ENCODE data around the gene SLC51B. TPM values are rescaled to one million over a fixed set of nuclear protein-coding genes. Genes with fewer than 3 reads are reported as not detected.
A peak's percentile ranks its signal among the peaks of the same experiment; 100 is the strongest.

The SLC51B gene
- total and polyA plus RNA-seq, 10 of the 15 experiments (the other 5 are each of a cell fraction or from before 2014, with no cell fraction given) = 0.05 to 0.17 (median 0.13) TPM; not detected in 7

DNA sequence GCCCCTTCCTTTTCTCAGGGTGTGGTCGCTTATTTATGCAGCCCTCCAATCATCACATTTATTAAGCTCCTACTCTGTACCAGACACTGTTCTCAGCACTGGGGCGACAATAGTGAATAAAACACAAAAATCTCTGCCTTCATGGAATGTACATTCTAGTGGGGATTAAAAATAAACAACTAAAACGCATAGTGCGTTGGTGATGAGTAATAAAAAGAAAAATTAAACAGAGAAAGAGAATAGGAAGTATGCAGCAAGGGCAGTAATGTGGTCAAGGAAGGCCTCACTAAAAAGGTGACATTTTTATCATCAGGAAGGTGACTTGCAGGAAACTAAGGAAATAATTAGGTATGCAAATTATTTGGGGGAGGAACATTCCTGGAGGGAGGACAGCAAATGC is 5.1 kb downstream of the SLC51B start:
- no peak for DNase-seq (ENCODE audit: low read depth, low spot score)
- 0% methylated on average over 4 of the region's 4 CpGs for WGBS (ENCODE audit: insufficient coverage, insufficient replicate concordance, low lambda C conversion rate, missing lambda C conversion rate)
- CTCF ChIA-PET = interaction anchor here (0.5 to 2.2 kb wide), 5 partner anchors 7 to 494 kb away, joined by 4 to 7 read pairs (median 4); no protein-coding TSS in a partner anchor

DNA sequence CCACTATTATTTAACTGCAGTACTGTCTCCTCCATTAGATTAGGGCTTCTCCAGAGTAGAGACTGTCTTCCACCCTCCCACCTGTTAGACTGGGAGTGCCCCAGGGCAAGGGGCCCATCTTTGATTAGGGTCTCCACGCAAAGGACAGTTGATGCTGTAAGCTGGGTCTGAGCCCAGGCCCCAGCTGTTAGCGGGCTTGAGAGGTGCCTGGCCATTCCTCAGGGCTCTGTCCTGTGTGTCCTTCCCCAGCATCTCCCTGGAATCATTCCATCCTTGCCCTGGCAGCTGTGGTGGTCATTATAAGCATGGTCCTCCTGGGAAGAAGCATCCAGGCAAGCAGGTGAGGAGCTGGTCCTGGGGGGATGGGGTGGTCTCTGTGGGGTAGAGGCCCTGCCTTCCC is 6.1 kb downstream of the SLC51B start:
- CTCF ChIA-PET = interaction anchor here (0.6 to 2.2 kb wide), 6 partner anchors 8 to 275 kb away, joined by 3 to 7 read pairs (median 4); no protein-coding TSS in a partner anchor
- Histone ChIP-seq H4K20me1 (ENCODE audit: control insufficient read depth, insufficient read depth) (no peaks in the 10 kb centered on the region), H3K4me3 (no peak overlapping the region), H2AFZ (ENCODE audit: control insufficient read depth, low read depth, low read length) (no peak overlapping the region), H3K36me3 (ENCODE audit: control insufficient read depth in 2 of 2, insufficient read depth in 2 of 2, low read length in 1 of 2) (no peaks in the 10 kb centered on the region), H3K4me1 (ENCODE audit: control insufficient read depth, insufficient read depth, low read length) (peaks cover 8% of the 10 kb centered on the region), H3K9ac (ENCODE audit: control insufficient read depth, insufficient read depth, low read length) (no peak overlapping the region), H3K9me3 (replicated peaks; ENCODE audit: control insufficient read depth, insufficient read depth, low read length) (no peaks in the 10 kb centered on the region), H3K4me2 (ENCODE audit: control insufficient read depth, insufficient read depth) (no peak overlapping the region), H3K79me2 (ENCODE audit: control insufficient read depth, insufficient read depth, low read length) (no peaks in the 10 kb centered on the region), H3K27me3 (replicated peaks in 1 of 2; ENCODE audit: control insufficient read depth in 2 of 2, insufficient read depth in 2 of 2, low read length in 1 of 2) (no peaks in the 10 kb centered on the region), H3K27ac (ENCODE audit: control insufficient read depth, insufficient read depth) (no peak overlapping the region)
- WGBS (ENCODE audit: insufficient coverage, insufficient replicate concordance, low lambda C conversion rate, missing lambda C conversion rate) = 85% methylated on average over 2 of the region's 2 CpGs
- POLR2A ChIA-PET = interaction anchor here (0.8 to 1.8 kb wide), 3 partner anchors 8 to 110 kb away, joined by 3 to 7 read pairs (median 5); no protein-coding TSS in a partner anchor
- SMC1A ChIA-PET (ENCODE audit: uncharacterized antibody, unreplicated experiment) = interaction anchor here (0.6 to 1.5 kb wide), 4 partner anchors 33 to 335 kb away, joined by 3 to 4 read pairs (median 4); no protein-coding TSS in a partner anchor
- no peak for FAIRE-seq
- RAD21 ChIA-PET (ENCODE audit: unreplicated experiment) = no interaction called here
- in situ Hi-C loops (cut with MboI) = no loop called here
- ATAC-seq = no peak
- DNase-seq (ENCODE audit: low read depth, low spot score) = no peak
- intact Hi-C loops (cut with micrococcal nuclease; ENCODE audit: unreplicated experiment) = loop anchor here (5.0 kb wide), 1 partner anchor 131 kb away; no protein-coding TSS in a partner anchor
- no TSS peak for BruUV-seq (replicated peaks)
- TF ChIP-seq EZH2 (IDR thresholded peaks at IDR 0.05; ENCODE audit: borderline replicate concordance, control insufficient read depth, low read depth, low read length) (no peak), HDGF (IDR thresholded peaks at IDR 0.05) (no peak), ASH2L (IDR thresholded peaks at IDR 0.05; ENCODE audit: borderline replicate concordance, low read depth) (no peak), RAD21 (IDR thresholded peaks at IDR 0.05; ENCODE audit: insufficient read depth, low read depth, low read length) (no peak), RUNX3 (IDR thresholded peaks at IDR 0.05; ENCODE audit: low read length) (no peak), CHD2 (IDR thresholded peaks at IDR 0.05; ENCODE audit: borderline replicate concordance, low read depth, low read length) (no peak), RBBP5 (conservative IDR thresholded peaks at IDR 0.05) (no peak), STAT1 (conservative IDR thresholded peaks at IDR 0.05) (no peak)
- TF ChIP-seq, protein P1, sequence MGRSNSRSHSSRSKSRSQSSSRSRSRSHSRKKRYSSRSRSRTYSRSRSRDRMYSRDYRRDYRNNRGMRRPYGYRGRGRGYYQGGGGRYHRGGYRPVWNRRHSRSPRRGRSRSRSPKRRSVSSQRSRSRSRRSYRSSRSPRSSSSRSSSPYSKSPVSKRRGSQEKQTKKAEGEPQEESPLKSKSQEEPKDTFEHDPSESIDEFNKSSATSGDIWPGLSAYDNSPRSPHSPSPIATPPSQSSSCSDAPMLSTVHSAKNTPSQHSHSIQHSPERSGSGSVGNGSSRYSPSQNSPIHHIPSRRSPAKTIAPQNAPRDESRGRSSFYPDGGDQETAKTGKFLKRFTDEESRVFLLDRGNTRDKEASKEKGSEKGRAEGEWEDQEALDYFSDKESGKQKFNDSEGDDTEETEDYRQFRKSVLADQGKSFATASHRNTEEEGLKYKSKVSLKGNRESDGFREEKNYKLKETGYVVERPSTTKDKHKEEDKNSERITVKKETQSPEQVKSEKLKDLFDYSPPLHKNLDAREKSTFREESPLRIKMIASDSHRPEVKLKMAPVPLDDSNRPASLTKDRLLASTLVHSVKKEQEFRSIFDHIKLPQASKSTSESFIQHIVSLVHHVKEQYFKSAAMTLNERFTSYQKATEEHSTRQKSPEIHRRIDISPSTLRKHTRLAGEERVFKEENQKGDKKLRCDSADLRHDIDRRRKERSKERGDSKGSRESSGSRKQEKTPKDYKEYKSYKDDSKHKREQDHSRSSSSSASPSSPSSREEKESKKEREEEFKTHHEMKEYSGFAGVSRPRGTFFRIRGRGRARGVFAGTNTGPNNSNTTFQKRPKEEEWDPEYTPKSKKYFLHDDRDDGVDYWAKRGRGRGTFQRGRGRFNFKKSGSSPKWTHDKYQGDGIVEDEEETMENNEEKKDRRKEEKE (IDR thresholded peaks at IDR 0.05) = no peak
- TF ChIP-seq, protein P2, sequence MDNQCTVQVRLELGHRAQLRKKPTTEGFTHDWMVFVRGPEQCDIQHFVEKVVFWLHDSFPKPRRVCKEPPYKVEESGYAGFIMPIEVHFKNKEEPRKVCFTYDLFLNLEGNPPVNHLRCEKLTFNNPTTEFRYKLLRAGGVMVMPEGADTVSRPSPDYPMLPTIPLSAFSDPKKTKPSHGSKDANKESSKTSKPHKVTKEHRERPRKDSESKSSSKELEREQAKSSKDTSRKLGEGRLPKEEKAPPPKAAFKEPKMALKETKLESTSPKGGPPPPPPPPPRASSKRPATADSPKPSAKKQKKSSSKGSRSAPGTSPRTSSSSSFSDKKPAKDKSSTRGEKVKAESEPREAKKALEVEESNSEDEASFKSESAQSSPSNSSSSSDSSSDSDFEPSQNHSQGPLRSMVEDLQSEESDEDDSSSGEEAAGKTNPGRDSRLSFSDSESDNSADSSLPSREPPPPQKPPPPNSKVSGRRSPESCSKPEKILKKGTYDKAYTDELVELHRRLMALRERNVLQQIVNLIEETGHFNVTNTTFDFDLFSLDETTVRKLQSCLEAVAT (IDR thresholded peaks at IDR 0.05) = no peak

More for the DNA sequence above, 5.1 kb downstream of the SLC51B start:
- TF ChIP-seq IKZF2 (IDR thresholded peaks at IDR 0.05) (peak; percentile 24 to 27; a peak in 2 of 4 replicates), HDGF (IDR thresholded peaks at IDR 0.05) (no peak), RUNX3 (IDR thresholded peaks at IDR 0.05; ENCODE audit: low read length) (peak; percentile 56), NR2C1 (IDR thresholded peaks at IDR 0.05) (no peak), TAF1 (IDR thresholded peaks at IDR 0.05; ENCODE audit: borderline replicate concordance, low read depth, low read length) (no peak), POU2F2 (IDR thresholded peaks at IDR 0.05; ENCODE audit: borderline replicate concordance, low read depth, low read length) (0 out of 3 replicates have a peak, but pooled peaks have one; percentile 6), IKZF1 (conservative IDR thresholded peaks at IDR 0.05) (0 out of 2 replicates have a peak, but pooled peaks have one; percentile 25), CBX3 (IDR thresholded peaks at IDR 0.05; ENCODE audit: borderline replicate concordance, low read depth) (no peak), ZNF207 (IDR thresholded peaks at IDR 0.05; ENCODE audit: borderline replicate concordance) (no peak)
- no peak overlapping the region for H3K9ac ChIP-seq (ENCODE audit: control insufficient read depth, insufficient read depth, low read length)
- ChIA-PET SMC1A (ENCODE audit: uncharacterized antibody, unreplicated experiment) (interaction anchor here (0.7 kb wide), 1 partner anchor 16 kb away, joined by 3 read pairs; no protein-coding TSS in a partner anchor), POLR2A (interaction anchor here (1.8 kb wide), 1 partner anchor 10 kb away, joined by 5 read pairs; no protein-coding TSS in a partner anchor), RAD21 (ENCODE audit: unreplicated experiment) (no interaction called here)
- H3K4me3 ChIP-seq = no peak overlapping the region
- H3K4me1 ChIP-seq (ENCODE audit: control insufficient read depth, insufficient read depth, low read length) = peaks cover 8% of the 10 kb centered on the region
- no peaks in the 10 kb centered on the region for H4K20me1 ChIP-seq (ENCODE audit: control insufficient read depth, insufficient read depth)
- intact Hi-C loops (cut with micrococcal nuclease; ENCODE audit: unreplicated experiment) = loop anchor here (5.0 kb wide), 1 partner anchor 132 kb away; no protein-coding TSS in a partner anchor
- in situ Hi-C loops (cut with MboI) = no loop called here
- ATAC-seq = peak; percentile 12
- H3K9me3 ChIP-seq (replicated peaks; ENCODE audit: control insufficient read depth, insufficient read depth, low read length) = no peaks in the 10 kb centered on the region
- BruUV-seq (replicated peaks) = no TSS peak
- no peaks in the 10 kb centered on the region for H3K36me3 ChIP-seq (ENCODE audit: control insufficient read depth in 2 of 2, insufficient read depth in 2 of 2, low read length in 1 of 2)
- no peak overlapping the region for H3K27ac ChIP-seq (ENCODE audit: control insufficient read depth, insufficient read depth)
- H3K79me2 ChIP-seq (ENCODE audit: control insufficient read depth, insufficient read depth, low read length) = no peaks in the 10 kb centered on the region
- no peaks in the 10 kb centered on the region for H3K27me3 ChIP-seq (replicated peaks in 1 of 2; ENCODE audit: control insufficient read depth in 2 of 2, insufficient read depth in 2 of 2, low read length in 1 of 2)
- peak overlapping the region; percentile 97 for H3K4me2 ChIP-seq (ENCODE audit: control insufficient read depth, insufficient read depth)
- no peak overlapping the region for H2AFZ ChIP-seq (ENCODE audit: control insufficient read depth, low read depth, low read length)
- no peak for FAIRE-seq
